Tibial nerve (tissue), 4 donors: ENCODE results near the gene CELF1. TPM values are rescaled to one million over a fixed set of nuclear protein-coding genes. Genes with fewer than 3 reads are reported as not detected.

Experiments used
- DNase-seq, 2 donors: peaks; one replicate each; pipeline ENCODE4 v3.0.0-alpha.2; 2019; ENCODE audit warnings: low spot score in 2 of 2
- H3K27ac ChIP-seq, 4 donors: fragments of 200-600 bp; sonication (generic) in 3 of 4; one replicate each; pipeline ENCODE4 v1.5.1; 2017 to 2019; ENCODE audit warnings: mild to moderate bottlenecking in 1 of 4
- H3K27me3 ChIP-seq, 2 donors: fragments of 200-600 bp; sonication (generic) in 1 of 2; one replicate each; pipeline versions ENCODE4 v1.5.1 to v1.6.0; 2017 to 2019
- H3K36me3 ChIP-seq, 3 donors: fragments of 200-600 bp; sonication (generic); one replicate each; pipeline ENCODE4 v1.5.1; 2018 to 2019
- H3K4me1 ChIP-seq, 4 donors: fragments of 200-600 bp; sonication (generic) in 3 of 4; one replicate each; pipeline ENCODE4 v1.5.1; 2017 to 2019
- H3K4me3 ChIP-seq, 4 donors: fragments of 200-600 bp; sonication (generic) in 3 of 4; one replicate each; pipeline ENCODE4 v1.5.1; 2017 to 2019; ENCODE audit warnings: mild to moderate bottlenecking in 1 of 4, moderate library complexity in 1 of 4
- H3K9me3 ChIP-seq, 4 donors: fragments of 200-600 bp; sonication (generic) in 3 of 4; one replicate each; pipeline ENCODE4 v1.5.1; 2017 to 2019
- EP300 ChIP-seq, 2 donors: sonication (generic); formaldehyde crosslinking; IDR thresholded peaks; one replicate each; pipeline ENCODE4 v1.6.1; 2017; ENCODE audit warnings: antibody characterized with exemption in 2 of 2, mild to moderate bottlenecking in 1 of 2
- POLR2A ChIP-seq, 2 donors: fragments of 450-650 bp; IDR thresholded peaks; one replicate each; pipeline ENCODE4 v1.6.1; 2017; ENCODE audit warnings: antibody characterized with exemption in 2 of 2, mild to moderate bottlenecking in 2 of 2, moderate library complexity in 2 of 2
- WGBS, 2 donors: methylation state at CpG; one replicate each; pipeline ENCODE4 v1.1.5; 2018; 5-methylcytosine and 5-hydroxymethylcytosine counted together
- total RNA-seq, 4 donors: library from RNA; depleted of rRNA; stranded (reverse); fragments of >200 nt; gene quantifications; one replicate each; pipeline ENCODE4 v1.1.0, GENCODE V29; 2016
- TF ChIP-seq, protein P1 (sequence below), 5 experiments: fragments of 200-600 bp in 3 of 5; fragments of 450-650 bp in 2 of 5; sonication (generic) in 3 of 5; IDR thresholded peaks; one replicate each; pipeline ENCODE4 v1.5.1; 2016 to 2019; ENCODE audit warnings: antibody characterized with exemption in 5 of 5, mild to moderate bottlenecking in 3 of 5, moderate library complexity in 2 of 5

Gene CELF1
- total RNA-seq, 4 donors from 2014 or later = 70.3 to 144 (median 127) TPM

GRCh38 chr11:47593934-47594855, 41.3 kb upstream of the CELF1 start, which contains the start of gene C1QTNF4:
Gene C1QTNF4, minus strand, starts transcription at chr11:47594411. Its CDS starts 3,601 bp downstream, at chr11:47590810.
- Histone ChIP-seq H3K4me3 (peak within 1 kb of the TSS in 3 of 4 donors; percentile 1 to 42 (median 1)), H3K36me3 (no peaks in the 10 kb centered on the region), H3K27ac (no peak within 1 kb of the TSS), H3K4me1 (peaks cover 0 to 32% (median 5%) of the 10 kb centered on the region in 4 donors), H3K27me3 (peaks cover 0 to 33% of the 10 kb centered on the region in 2 donors), H3K9me3 (no peaks in the 10 kb centered on the region)
- DNase-seq = no peak
- TF ChIP-seq, protein P1, sequence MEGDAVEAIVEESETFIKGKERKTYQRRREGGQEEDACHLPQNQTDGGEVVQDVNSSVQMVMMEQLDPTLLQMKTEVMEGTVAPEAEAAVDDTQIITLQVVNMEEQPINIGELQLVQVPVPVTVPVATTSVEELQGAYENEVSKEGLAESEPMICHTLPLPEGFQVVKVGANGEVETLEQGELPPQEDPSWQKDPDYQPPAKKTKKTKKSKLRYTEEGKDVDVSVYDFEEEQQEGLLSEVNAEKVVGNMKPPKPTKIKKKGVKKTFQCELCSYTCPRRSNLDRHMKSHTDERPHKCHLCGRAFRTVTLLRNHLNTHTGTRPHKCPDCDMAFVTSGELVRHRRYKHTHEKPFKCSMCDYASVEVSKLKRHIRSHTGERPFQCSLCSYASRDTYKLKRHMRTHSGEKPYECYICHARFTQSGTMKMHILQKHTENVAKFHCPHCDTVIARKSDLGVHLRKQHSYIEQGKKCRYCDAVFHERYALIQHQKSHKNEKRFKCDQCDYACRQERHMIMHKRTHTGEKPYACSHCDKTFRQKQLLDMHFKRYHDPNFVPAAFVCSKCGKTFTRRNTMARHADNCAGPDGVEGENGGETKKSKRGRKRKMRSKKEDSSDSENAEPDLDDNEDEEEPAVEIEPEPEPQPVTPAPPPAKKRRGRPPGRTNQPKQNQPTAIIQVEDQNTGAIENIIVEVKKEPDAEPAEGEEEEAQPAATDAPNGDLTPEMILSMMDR (IDR thresholded peaks at IDR 0.05) = no peak
- TF ChIP-seq POLR2A (IDR thresholded peaks at IDR 0.05) = no peak
- no peak for TF ChIP-seq EP300 (IDR thresholded peaks at IDR 0.05)
- WGBS, 2 donors = 6% methylated on average over 20 to 39 of the region's 48 CpGs

GRCh38 chr11:47593492-47593933, 40.6 kb upstream of the CELF1 start:
- WGBS, 2 donors = 8 to 10% methylated on average over 6 of the region's 6 CpGs
- Histone ChIP-seq H3K27ac (no peak overlapping the region), H3K4me3 (peak overlapping the region in 1 of 4 donors; percentile 42), H3K9me3 (no peaks in the 10 kb centered on the region), H3K36me3 (no peaks in the 10 kb centered on the region), H3K4me1 (peaks cover 0 to 39% (median 5%) of the 10 kb centered on the region in 4 donors), H3K27me3 (peaks cover 0 to 33% of the 10 kb centered on the region in 2 donors)
- TF ChIP-seq POLR2A (IDR thresholded peaks at IDR 0.05) = no peak
- TF ChIP-seq, protein P1 (IDR thresholded peaks at IDR 0.05) = no peak
- no peak for TF ChIP-seq EP300 (IDR thresholded peaks at IDR 0.05)
- DNase-seq = no peak

GRCh38 chr11:47592970-47593369, 40.0 kb upstream of the CELF1 start:
- Histone ChIP-seq H3K9me3 (no peaks in the 10 kb centered on the region), H3K36me3 (no peaks in the 10 kb centered on the region), H3K4me1 (peaks cover 0 to 45% (median 5%) of the 10 kb centered on the region in 4 donors), H3K27me3 (peaks cover 0 to 33% of the 10 kb centered on the region in 2 donors), H3K4me3 (no peak overlapping the region), H3K27ac (no peak overlapping the region)
- 79 to 87% methylated on average over 2 of the region's 2 CpGs for WGBS, 2 donors
- TF ChIP-seq EP300 (IDR thresholded peaks at IDR 0.05) (no peak), POLR2A (IDR thresholded peaks at IDR 0.05) (no peak)
- TF ChIP-seq, protein P1 (IDR thresholded peaks at IDR 0.05) = no peak
- DNase-seq = no peak

GRCh38 chr11:47592251-47592650, 39.3 kb upstream of the CELF1 start:
- WGBS, 2 donors = 67 to 70% methylated on average over 4 of the region's 4 CpGs
- Histone ChIP-seq H3K4me3 (no peak overlapping the region), H3K9me3 (no peaks in the 10 kb centered on the region), H3K4me1 (peaks cover 0 to 52% (median 7%) of the 10 kb centered on the region in 4 donors), H3K27me3 (peaks cover 0 to 33% of the 10 kb centered on the region in 2 donors), H3K27ac (no peak overlapping the region), H3K36me3 (no peaks in the 10 kb centered on the region)
- TF ChIP-seq EP300 (IDR thresholded peaks at IDR 0.05) (no peak), POLR2A (IDR thresholded peaks at IDR 0.05) (no peak)
- TF ChIP-seq, protein P1 (IDR thresholded peaks at IDR 0.05) = no peak
- DNase-seq = no peak

DNA sequence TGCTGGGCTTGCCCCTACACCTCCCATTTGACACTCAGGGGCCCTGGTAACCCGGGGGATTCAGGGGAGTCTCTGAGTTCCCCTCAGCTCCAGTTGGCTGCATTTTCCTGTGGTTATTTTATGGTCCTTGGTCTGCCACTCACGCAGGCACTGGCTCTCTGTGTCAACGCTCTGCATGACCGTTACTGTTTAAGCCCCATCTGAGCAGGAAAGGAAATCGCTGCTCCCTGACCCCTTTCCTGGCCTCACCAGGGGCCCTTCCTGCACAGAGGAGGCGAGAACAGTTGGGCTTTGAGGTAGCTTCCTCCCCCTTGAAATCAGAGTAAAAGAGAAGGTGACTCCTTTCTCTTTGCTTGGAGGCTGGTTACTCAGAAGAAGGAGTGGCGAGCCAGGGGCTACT, 38.8 kb upstream of the CELF1 start:
- Histone ChIP-seq H3K9me3 (no peaks in the 10 kb centered on the region), H3K27ac (no peak overlapping the region), H3K27me3 (peaks cover 0 to 33% of the 10 kb centered on the region in 2 donors), H3K4me1 (peaks cover 0 to 57% (median 7%) of the 10 kb centered on the region in 4 donors), H3K36me3 (no peaks in the 10 kb centered on the region), H3K4me3 (no peak overlapping the region)
- no peak for TF ChIP-seq EP300 (IDR thresholded peaks at IDR 0.05)
- TF ChIP-seq POLR2A (IDR thresholded peaks at IDR 0.05) = no peak
- TF ChIP-seq, protein P1 (IDR thresholded peaks at IDR 0.05) = no peak
- 35 to 46% methylated on average over 7 of the region's 7 CpGs for WGBS, 2 donors
- no peak for DNase-seq
